Heart left ventricle (tissue), 16 donors: Measurements from ENCODE around the gene CRYBB2. TPM values are rescaled to one million over a fixed set of nuclear protein-coding genes. Genes with fewer than 3 reads are reported as not detected.
"Not testable (repeated sequence)": the region's sequence is repeated elsewhere in the genome, so short reads cannot be mapped to it uniquely, and the experiment has no call there.

Experiments
- ATAC-seq, 4 donors: fragments of 200-7000 bp; cut with Tn5 transposase; one replicate each; pipeline ENCODE4 v1.9.1; 2020 to 2022; ENCODE audit warnings: moderate library complexity in 4 of 4, mild to moderate bottlenecking in 3 of 4, moderate number of reproducible peaks in 1 of 4
- DNase-seq, 5 donors: peaks; one replicate each; pipeline ENCODE4 v3.0.0-alpha.2; 2020
- H3K27ac ChIP-seq, 12 donors: fragments of 200-600 bp; sonication (generic) in 4 of 12; one replicate each; pipeline versions ENCODE4 v1.5.0 to v1.8.0; 2016 to 2022; ENCODE audit warnings: mild to moderate bottlenecking in 2 of 12
- H3K27me3 ChIP-seq, 9 donors: fragments of 200-600 bp; sonication (generic) in 2 of 9; one replicate each; pipeline versions ENCODE4 v1.5.1 to v1.8.0; 2016 to 2022; ENCODE audit warnings: mild to moderate bottlenecking in 3 of 9
- H3K36me3 ChIP-seq, 9 donors: fragments of 200-600 bp; sonication (generic) in 2 of 9; one replicate each; pipeline versions ENCODE4 v1.5.0 to v1.8.0; 2018 to 2022; ENCODE audit warnings: mild to moderate bottlenecking in 2 of 9
- H3K4me1 ChIP-seq, 12 donors: fragments of 200-600 bp; sonication (generic) in 4 of 12; one replicate each; pipeline versions ENCODE4 v1.5.0 to v1.8.0; 2016 to 2022; ENCODE audit warnings: mild to moderate bottlenecking in 3 of 12
- H3K4me3 ChIP-seq, 12 donors: fragments of 200-600 bp; sonication (generic) in 4 of 12; one replicate each; pipeline versions ENCODE4 v1.5.0 to v1.8.0; 2017 to 2022; ENCODE audit warnings: mild to moderate bottlenecking in 9 of 12, moderate library complexity in 4 of 12
- H3K9me3 ChIP-seq, 12 donors: fragments of 200-600 bp; sonication (generic) in 4 of 12; one replicate each; pipeline versions ENCODE4 v1.5.0 to v1.8.0; 2016 to 2022; ENCODE audit warnings: mild to moderate bottlenecking in 1 of 12
- POLR2A ChIP-seq, 2 donors: fragments of 450-650 bp; IDR thresholded peaks; one replicate each; pipeline ENCODE4 v1.6.1; 2017; ENCODE audit warnings: antibody characterized with exemption in 2 of 2, mild to moderate bottlenecking in 2 of 2, moderate library complexity in 2 of 2
- WGBS, 4 donors: extraction: QIAGEN DNeasy Blood & Tissue Kit in 2 of 4; methylation state at CpG; one replicate each; pipeline versions ENCODE4 v1.1.5 to v1.1.7; 2013 to 2018; 5-methylcytosine and 5-hydroxymethylcytosine counted together
- intact Hi-C, 10 donors: fragments of 100-400 bp; cut with DNase I; formaldehyde crosslinking; loops; one replicate each; pipeline versions ENCODE4 v1.11.1 to v1.14.2; 2022
- polyA plus RNA-seq, 2 donors: library from polyadenylated mRNA; stranded (reverse); fragments of 200-250 nt; gene quantifications; one replicate each; pipeline ENCODE4 v1.2.3, GENCODE V29; 2013
- total RNA-seq, 9 donors: library from RNA; depleted of rRNA in 2 of 9; stranded (reverse); fragments of >200 nt in 2 of 9; fragmentation: NEBNext Ultra II Directional in 3 of 9; extraction: Animal tissue kit (Norgen Biotek cat#: 25700) in 3 of 9; gene quantifications; one replicate each; pipeline versions ENCODE4 v1.1.0 to v1.2.4, GENCODE V29; 2016 to 2023
- TF ChIP-seq, protein P1 (sequence below), 12 donors: fragments of 200-600 bp; sonication (generic) in 4 of 12; IDR thresholded peaks; one replicate each; pipeline versions ENCODE4 v1.5.0 to v1.8.0; 2018 to 2022; ENCODE audit warnings: antibody characterized with exemption in 12 of 12, mild to moderate bottlenecking in 5 of 12
- donor health status: ischemic (EF 13 %, LVEDD 7.1; RV severe dilation, severe dysfunction).
- donor health status: healthy with polysubstance abuse.
- donor health status: DM: no; HTN: yes; CAD: no.
- donor health status: DM: no; HTN: no; CAD: no.
- donor health status: ischemic (EF 25% LVEDD 6.9; RV normal size, moderate dysfunction).
- donor health status: ischemic (EF 25% LVEDD 5.7; RV mildly dilated, moderate dysfunction).
- donor health status: healthy.
- donor health status: DM: yes; HTN: yes; CAD: no.
- donor health status: ischemic (EF 35%, LVEDD 5.7; RV mildly dilated, moderate dysfunction).
- donor health status: nonischemic (EF 11% LVEDD 7.7; RV severe dilation, severe dysfunction).
- donor health status: DM: yes; HTN: yes; CAD: no.
- donor health status: PGD.
- donor health status: ischemic (EF 29% LVEDD 5.4; RV normal size, mild dysfunction).
- donor health status: nonischemic (EF 23%, LVEDD 6.1; RV moderate dilation, normal function).

The CRYBB2 gene
- total and polyA plus RNA-seq, 11 donors, result not detected

GRCh38 chr22:25202290-25202921, 17.0 kb upstream of the CRYBB2 start:
- peaks cover 0 to 17% (median 2%) of the 10 kb centered on the region in 9 donors for H3K36me3 ChIP-seq
- peak in 3 of 5 donors; percentile 26 to 45 (median 33) for DNase-seq
- no peaks in the 10 kb centered on the region for H3K4me1 ChIP-seq
- no peaks in the 10 kb centered on the region for H3K9me3 ChIP-seq
- intact Hi-C loops, result loop anchor here in 2 of 10 donors (10.0 kb wide), 1 partner anchor 132 kb away; no protein-coding TSS in a partner anchor
- no peak overlapping the region for H3K27ac ChIP-seq
- 50 to 64% (median 57%) methylated on average over 10 to 15 of the region's 15 CpGs for WGBS, 4 donors
- ATAC-seq, result peak; percentile 39 to 70 (median 53)
- H3K4me3 ChIP-seq, result no peak overlapping the region
- H3K27me3 ChIP-seq, result no peaks in the 10 kb centered on the region
- TF ChIP-seq POLR2A (IDR thresholded peaks at IDR 0.05), result no peak
- TF ChIP-seq, protein P1, sequence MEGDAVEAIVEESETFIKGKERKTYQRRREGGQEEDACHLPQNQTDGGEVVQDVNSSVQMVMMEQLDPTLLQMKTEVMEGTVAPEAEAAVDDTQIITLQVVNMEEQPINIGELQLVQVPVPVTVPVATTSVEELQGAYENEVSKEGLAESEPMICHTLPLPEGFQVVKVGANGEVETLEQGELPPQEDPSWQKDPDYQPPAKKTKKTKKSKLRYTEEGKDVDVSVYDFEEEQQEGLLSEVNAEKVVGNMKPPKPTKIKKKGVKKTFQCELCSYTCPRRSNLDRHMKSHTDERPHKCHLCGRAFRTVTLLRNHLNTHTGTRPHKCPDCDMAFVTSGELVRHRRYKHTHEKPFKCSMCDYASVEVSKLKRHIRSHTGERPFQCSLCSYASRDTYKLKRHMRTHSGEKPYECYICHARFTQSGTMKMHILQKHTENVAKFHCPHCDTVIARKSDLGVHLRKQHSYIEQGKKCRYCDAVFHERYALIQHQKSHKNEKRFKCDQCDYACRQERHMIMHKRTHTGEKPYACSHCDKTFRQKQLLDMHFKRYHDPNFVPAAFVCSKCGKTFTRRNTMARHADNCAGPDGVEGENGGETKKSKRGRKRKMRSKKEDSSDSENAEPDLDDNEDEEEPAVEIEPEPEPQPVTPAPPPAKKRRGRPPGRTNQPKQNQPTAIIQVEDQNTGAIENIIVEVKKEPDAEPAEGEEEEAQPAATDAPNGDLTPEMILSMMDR (IDR thresholded peaks at IDR 0.05), result peak; percentile 75 to 93 (median 85)

- Histone ChIP-seq H3K27ac (no peak overlapping the region), H3K36me3 (peaks cover 0 to 14% (median 0%) of the 10 kb centered on the region in 9 donors), H3K27me3 (no peaks in the 10 kb centered on the region), H3K9me3 (no peaks in the 10 kb centered on the region), H3K4me3 (no peak overlapping the region), H3K4me1 (no peaks in the 10 kb centered on the region)
- WGBS, 4 donors, result 91 to 94% (median 93%) methylated on average over 4 of the region's 4 CpGs
- ATAC-seq (no peak), DNase-seq (no peak)
- intact Hi-C loops, result loop anchor here in 2 of 10 donors (10.0 kb wide), 1 partner anchor 132 kb away; no protein-coding TSS in a partner anchor
- TF ChIP-seq, protein P1 (IDR thresholded peaks at IDR 0.05), result no peak
Observed at GRCh38 chr22:25203082-25203481, 16.4 kb upstream of the CRYBB2 start.

- intact Hi-C loops, result loop anchor here in 2 of 10 donors (10.0 kb wide), 1 partner anchor 130 kb away; no protein-coding TSS in a partner anchor
- H3K4me3 ChIP-seq, H3K36me3 ChIP-seq, H3K9me3 ChIP-seq, H3K27me3 ChIP-seq, ATAC-seq, H3K27ac ChIP-seq, DNase-seq, H3K4me1 ChIP-seq: not testable (repeated sequence)
- WGBS, 4 donors, result 88 to 91% (median 89%) methylated on average over 7 of the region's 7 CpGs
Observed at GRCh38 chr22:25204547-25204946, 14.9 kb upstream of the CRYBB2 start.

DNA sequence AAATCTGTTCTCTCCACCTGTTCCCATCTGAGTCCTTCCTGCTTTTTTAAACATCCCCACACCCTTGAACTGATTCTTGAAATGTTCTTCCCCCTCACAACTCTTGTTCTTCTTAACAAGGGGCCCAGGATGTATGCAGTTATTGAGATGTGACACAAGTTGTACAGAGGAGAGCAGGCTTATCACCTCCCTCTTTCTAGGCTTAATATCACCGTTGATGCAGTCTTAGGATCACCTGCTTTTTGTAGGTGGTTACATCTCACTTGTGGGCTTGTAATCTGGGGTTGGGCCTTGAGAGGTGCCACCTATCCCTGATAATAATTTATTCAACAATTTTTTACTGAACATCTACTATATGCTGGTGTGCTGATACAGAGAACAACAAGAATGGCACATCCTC, 13.6 kb upstream of the CRYBB2 start:
- 84 to 97% (median 90%) methylated on average over 1 of the region's 1 CpG for WGBS, 4 donors
- intact Hi-C loops, result loop anchor here in 2 of 10 donors (10.0 kb wide), 1 partner anchor 129 kb away; no protein-coding TSS in a partner anchor
- Histone ChIP-seq H3K4me3 (no peak overlapping the region), H3K36me3 (peaks cover 0 to 10% (median 0%) of the 10 kb centered on the region in 9 donors), H3K9me3 (no peaks in the 10 kb centered on the region), H3K4me1 (no peaks in the 10 kb centered on the region), H3K27ac (no peak overlapping the region), H3K27me3 (no peaks in the 10 kb centered on the region)
- TF ChIP-seq POLR2A (IDR thresholded peaks at IDR 0.05), result no peak
- TF ChIP-seq, protein P1 (IDR thresholded peaks at IDR 0.05), result no peak
- DNase-seq (no peak), ATAC-seq (no peak)
